GM19438 (cell line): ENCODE data around the gene C10orf53.
A peak's percentile ranks its signal among the peaks of the same experiment; 100 is the strongest.

Source experiments
- ATAC-seq: cut with Tn5 transposase; IDR thresholded peaks from one replicate; pipeline ENCODE4 v1.9.1; 2021; ENCODE audit warnings: low read depth; ENCODE audit not compliant: unreplicated experiment

C10orf53 gene, protein sequence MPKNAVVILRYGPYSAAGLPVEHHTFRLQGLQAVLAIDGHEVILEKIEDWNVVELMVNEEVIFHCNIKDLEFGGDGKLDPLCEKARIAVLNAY

DNA sequence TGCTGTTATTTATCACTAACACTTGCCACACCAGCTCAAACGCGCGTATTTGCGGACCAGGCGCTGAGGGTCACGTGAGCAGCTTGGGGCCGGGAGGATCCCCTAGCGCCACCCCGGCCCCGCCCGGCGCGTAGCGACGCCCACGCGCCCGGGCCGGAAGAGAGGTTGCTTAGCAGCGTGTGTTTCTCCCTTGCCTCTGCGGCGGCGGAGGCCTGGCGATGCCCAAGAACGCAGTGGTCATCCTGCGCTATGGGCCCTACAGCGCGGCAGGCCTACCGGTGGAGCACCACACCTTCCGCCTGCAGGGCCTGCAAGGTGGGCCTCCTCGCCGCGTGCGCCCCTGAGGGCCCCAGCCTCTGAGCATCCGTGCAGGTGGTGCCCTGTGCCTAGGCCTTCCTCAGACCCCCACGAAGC lies at the start of gene C10orf53:
Gene C10orf53, plus strand, starts transcription at position 172 of the 414 bp plus-strand sequence. Its CDS starts 47 bp downstream, at position 219.
- peak; percentile 75 for ATAC-seq

DNA sequence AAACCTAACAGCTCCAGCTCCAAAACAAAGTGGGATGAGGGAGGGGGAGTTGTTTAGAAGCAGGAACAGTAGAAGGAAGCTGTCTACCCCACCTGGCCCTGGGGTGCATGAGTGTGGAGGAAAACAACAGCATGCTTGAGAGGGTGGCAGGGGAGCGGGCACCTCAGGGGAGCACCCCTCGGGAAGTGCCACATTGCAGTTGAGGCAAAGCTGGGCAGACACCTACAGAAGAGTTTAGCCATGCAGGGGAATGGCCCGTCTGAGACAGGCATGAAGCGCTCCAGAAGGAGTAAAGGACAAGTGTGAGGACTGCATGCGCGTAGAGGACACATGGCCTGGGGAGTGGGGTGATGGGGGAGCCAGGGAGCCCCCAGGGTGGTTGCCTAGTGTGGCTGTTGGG lies 47.5 kb upstream of the C10orf53 start:
- ATAC-seq = no peak

DNA sequence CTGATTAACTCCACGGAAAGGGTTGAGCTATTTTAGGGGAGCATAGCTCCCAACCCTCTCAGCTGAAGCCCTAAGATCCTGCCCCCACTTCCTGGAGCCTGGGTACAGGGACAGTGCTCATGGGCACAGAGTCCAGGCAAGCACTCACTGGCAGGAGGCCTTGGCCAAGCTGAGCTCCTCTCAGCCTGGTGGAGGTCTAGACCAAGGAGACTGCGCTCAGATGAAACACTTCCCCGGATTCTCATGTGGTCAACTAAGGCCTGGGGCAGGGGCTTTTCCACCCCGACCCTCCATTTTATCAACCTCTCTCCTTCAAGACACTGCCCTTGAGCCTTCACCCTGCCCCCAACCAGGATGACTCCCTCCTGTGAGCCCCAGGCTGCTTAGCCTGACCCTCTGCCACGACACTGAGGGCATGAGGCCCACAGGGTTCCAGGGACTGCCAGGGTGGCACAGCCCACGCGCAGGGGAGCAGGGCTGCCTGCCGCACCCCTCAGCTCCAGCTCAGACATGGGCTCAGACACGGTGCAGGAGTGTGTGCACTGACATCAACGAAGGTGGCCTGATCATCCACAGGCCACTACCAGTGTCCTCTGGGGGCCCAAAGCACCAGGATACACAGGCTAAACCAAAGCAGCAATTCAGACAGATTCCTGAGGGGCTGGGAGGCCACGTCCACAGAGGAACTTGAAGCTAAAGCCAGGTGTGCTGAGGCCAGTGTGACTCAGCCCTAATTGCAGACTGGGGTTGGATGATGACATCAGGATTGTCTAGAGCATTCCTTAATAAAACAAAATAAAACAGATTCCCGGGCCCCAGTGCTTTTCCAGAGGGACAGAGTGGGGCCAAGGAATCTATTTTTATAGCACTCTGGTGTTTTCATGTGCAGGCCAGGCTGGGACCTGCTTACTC lies 46.8 kb upstream of the C10orf53 start:
- ATAC-seq = no peak

DNA sequence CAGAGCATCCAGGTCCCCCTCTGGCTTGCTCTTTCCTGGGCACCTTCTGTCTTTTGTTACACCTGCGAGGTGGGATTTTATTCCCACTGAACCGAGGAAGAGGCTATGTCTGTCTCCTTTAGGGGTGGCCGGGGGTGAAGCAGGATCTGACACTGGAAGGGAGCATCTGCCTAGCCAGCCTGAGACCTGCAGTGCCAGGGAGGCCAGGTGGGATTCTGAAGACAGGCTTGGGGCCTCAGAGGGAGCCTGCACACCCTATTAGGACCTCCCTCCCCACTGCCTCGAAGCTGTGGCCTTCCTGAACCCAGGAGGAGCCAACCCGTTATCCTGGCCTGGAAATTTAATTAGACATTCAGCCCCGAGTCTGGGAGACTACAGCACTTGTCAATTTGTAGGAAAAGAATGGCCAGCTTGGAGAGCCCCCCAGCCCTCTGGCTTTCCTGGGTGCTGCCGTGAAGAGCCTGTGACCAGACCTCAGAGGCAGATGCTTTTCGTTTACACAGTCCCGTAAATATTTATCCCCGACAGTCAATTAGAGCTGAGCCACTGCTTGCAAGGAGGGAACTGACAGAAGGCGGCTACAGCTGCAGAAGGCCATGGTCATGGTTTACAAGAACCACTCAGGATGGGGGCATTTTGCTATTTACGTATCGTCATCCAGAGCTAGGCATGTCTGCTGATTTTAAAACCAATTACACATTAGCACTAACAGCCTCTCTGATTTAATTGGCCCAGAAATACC lies 46.0 kb upstream of the C10orf53 start:
- no peak for ATAC-seq

DNA sequence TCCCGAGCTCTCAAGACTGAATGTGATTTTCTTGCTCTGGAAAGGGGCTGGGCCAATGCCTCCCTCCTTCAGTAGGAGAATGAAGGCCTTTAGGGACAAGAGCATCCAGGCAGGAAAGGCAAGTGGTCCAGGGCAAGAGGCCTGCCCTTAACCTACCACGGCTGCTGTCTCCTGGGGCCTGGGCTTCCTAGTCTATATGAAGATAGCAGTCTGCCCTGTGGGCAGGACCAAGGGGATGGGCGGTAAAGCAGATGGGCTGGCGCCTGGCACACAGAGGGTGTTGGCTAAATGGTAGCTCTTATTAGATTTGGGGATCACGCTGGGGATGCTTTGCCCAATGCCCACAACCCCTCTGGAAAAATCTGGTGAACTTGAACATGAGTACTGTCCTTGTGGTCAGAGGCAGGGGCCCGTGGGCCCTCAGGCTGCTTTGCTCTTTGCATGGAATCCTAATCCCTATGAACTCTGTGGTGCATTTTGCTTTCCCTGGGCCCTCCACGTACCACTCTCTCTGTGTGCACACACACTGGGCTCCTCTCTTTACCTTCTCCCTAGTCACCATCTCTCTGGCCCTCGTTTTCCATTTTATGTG lies 45.3 kb upstream of the C10orf53 start:
- no peak for ATAC-seq

DNA sequence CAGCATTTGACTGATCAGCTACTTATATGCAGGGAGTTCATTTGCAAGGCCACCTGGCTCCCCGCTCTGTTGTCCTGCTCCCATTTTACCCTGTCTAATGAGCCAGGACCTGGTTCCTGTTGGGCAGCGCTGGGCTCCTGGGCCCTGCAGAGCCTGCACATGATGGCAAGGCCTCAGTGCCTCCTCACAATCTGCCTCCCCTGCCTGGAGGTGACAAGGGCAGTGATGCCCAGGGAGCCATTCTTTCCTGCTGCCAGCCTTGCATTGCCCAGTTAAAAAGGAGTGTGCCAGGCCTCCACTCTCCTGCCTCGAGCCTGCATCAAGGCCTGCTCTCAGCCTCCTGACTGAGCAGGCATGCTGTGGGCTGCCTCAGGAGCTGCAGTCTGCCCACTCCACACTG lies 37.1 kb upstream of the C10orf53 start:
- no peak for ATAC-seq

DNA sequence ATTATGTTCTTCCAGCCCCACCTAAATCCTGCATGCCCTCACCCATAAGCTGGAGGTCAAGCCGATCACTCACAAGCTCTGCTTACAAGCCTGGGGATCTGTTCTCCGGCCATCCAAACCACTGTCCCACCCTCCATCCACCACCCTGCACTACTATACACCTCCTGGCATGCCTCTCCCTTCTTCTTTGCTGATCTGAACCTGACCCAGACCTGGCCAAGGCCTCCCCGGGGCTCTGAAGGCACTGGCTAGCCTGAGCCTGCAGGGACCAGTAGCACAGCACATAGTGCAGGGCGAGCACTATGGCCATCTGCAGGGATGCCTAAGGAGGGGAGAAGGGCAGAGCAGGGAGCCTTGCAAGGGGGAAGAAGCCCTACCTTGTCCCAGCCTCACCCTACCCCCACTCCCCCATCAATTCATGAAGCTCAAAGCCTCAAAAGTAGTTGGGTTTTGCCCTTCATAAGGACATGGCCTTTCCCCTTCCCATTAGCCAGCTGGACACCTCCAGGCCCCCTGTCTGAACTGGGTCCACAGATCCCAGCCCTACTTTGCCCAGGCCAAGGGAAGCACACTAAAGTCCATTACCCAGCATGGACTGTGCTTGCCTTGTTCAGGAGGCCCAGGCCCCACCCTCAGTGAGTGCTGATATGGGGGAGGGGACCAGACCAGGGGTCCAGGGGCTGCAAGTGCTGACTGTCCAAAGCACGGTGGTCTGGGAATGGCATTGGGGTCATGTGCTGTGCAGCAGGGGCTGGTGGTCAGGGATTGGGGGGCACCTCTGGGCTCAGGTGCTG lies 36.0 kb upstream of the C10orf53 start:
- no peak for ATAC-seq

DNA sequence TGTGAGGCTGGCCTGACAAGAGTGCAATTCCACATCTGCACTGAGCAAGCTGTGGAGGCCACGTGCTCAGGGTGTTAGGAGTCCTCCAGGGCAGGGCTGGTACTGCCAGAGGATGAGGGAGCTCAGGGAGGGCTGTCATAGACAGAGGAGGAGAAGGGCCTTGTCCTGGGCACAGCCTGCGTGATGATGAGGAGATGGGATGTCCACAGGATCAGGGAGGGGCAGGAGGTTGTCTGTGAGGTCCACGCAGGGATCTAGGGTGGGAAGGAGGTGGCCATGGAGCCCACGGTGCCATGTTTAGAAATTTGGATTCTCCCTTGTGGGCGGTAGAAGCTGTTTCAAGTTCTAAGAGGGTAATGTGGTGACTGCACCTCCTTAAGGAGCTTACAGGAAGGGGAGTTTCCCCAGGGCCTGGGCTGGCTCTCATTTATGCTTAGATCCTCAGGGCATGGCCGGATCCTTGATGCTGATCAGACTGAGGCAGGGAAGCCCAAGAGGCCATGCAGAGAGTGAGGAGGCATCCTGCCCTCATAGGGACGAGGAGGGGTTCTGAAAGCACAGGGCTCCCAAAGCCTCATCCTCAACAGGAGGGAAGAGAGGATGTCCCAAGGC lies 35.3 kb upstream of the C10orf53 start:
- ATAC-seq = no peak

DNA sequence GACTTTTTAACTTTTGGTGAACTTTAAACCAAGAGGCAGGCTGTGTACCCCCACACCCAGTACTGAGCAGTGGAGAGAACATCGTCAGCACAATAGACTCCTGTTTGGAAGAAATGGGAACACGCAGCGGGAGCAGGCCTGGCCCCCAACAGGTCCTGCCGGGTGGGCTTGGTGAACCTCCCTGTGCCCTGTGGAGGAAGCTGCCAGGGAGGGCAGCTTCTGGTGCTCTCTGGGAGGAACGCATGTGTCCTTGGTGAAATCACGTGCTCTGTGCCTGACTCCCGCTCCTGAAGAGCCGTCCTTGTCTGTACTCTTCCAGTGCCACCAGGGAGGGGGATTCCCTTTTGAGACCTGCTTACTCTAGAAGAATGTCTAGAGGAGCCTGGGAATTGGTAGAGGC lies 34.0 kb upstream of the C10orf53 start:
- ATAC-seq = no peak

DNA sequence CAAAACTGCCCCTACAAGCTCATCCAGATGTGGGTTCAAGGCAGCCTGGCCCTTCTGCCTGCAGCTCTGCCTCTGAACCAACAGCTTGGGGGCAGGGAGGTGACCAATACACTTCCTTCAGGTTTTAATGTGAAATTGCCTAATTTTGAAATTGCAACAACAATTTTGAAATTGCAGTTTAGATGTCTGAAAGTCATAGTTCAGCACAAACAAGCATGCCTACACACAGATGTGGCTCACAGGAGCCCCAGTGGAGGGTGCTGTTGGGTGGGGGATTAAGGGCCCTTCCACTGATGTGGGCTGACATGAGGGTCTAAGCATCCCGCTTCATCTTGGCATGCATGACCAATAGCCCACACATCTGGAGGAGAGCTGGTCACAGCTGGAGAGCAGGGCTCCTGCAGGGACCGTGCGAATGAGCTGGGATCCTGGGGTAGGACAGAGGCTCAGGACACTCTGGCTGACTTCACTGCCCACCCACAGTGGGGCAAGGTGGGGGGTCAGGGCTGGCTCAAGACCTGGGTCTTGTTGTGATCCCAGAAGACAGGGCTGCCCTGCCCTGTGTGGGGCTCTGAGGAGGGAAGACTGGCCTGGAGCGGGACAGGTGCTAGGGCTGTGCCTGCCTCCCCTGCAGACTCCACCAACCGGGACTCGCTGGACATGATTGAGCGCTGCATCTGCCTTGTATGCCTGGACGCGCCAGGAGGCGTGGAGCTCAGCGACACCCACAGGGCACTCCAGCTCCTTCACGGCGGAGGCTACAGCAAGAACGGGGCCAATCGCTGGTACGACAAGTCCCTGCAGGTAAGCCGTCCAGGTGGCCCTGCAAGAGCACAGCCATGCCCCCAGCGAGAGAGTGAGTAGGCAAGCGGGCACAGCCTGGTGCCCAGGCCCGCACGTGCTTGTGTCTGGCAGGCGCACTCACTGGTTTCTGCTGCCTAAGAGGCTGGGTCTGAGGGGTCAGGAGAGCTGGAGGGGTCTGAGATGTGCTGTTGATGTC lies 33.3 kb upstream of the C10orf53 start:
- ATAC-seq = no peak

DNA sequence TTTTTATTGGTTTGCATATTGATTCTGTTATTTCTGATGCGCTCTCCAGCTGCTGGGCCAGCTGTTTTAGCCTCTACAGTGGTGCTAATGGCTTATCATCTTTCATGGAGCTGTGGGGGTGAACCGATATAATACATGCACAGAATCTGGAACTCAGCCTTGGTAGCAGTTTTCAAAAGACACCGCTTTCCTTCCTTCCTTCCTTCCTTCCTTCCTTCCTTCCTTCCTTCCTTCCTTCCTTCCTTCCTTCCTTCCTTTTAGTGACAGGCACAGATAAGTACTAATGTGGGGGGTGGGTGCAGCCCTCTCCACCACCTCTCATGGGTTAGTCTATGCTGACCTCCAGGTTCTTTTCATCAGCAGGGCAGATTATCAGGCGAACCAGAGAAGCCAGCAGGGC lies 31.9 kb upstream of the C10orf53 start:
- no peak for ATAC-seq

DNA sequence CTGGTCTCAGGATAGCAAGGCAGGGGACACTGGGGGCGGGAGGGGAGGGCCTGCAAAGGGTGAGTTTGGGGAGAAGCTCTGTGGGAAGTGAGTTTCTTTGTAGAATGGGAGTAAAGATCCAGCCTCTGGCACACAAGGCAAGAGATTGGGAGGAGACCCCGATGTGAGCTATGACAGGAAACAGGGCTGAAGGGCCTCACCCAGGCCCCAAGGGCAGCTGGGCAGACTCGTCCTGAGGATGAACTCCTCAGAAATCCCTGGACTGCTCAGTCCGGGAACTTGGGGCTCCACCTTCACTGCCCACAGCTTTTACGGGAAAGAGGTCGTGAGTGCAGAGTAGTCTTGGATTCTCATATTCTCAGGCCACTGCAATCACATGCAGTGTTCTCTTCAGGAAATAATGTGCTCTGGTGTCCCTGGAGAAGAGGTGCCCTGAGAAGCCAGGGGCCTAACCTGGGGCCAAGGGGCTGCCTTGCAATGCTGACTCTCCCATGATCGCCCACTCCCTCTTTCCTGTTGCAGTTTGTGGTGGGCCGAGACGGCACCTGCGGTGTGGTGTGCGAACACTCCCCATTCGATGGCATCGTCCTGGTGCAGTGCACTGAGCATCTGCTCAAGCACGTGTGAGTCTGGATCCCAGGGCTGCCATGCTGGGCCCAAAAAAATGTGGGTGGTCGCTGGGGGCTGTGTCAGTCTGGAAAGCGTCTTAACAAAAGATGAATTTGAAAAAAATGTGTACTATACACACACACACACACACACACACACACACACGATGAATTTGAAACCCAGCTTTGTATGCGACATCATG lies 31.3 kb upstream of the C10orf53 start:
- no peak for ATAC-seq

DNA sequence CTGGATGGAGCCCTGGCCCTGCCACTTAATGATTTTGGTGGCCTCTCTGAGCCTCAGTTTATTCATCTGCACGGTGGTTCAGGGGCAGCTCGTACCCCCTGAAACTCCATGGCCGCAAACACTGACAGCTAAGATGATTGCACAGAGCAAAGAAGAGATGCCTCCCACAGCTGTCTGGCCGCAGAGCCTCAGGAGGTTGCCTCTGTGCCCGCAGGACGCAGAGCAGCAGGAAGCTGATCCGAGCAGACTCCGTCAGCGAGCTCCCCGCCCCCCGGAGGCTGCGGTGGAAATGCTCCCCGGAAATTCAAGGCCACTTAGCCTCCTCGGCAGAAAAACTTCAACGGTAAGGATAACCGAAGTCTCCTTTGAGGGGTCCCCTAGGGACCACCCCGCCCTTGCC lies 30.2 kb upstream of the C10orf53 start:
- ATAC-seq = no peak

DNA sequence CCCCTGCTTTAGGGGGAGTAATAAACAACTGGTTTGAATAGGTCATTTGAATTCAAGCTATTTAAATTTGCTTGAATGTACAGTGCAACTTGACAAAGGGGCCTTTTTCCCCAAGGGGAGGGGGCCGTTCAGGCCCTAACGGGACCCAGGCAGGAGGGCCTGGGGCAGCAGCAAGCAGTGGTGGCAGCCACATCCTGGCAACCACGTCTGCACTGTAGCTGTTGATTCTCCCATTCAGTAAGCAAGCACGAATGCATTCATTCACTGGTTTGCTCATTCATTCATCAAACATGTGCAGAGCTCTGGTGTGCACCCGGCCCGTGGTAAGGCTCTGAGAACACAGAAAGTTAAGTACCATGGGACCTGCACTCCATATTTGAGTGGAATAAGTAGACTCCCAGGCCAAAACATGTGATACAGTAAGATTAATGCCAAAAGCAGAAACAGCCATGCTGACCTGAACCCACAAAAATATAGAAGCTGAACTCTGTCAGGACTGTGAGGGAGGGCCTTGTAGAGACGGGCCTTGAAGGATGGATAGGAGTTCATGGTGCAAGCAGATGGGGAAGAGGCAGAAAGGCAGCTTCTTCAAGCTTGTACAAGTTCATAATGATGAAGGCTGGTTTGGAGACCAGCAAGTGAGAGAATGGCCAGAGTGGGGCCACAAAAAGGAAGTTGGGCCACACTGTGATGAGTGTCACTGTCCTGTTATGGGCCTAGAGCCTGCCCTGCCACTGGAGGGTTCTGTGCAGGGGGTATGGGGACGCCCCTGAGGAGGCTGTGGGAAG lies 29.3 kb upstream of the C10orf53 start:
- no peak for ATAC-seq

DNA sequence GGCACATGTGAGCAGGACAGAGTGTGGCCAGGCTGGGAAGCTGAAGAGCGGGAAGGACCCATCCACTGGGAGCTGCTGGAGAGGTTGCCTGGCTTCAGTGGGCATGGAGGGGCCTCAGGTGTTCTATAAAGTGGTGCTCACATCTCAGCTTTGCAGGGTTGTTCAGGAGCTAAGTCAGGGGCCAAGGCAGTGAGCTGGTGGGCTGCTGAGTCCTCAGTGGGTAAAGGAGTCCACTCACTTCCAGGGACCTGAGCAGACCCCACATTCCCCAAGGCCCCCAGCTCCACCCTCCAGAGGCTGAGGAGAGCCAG lies 28.8 kb upstream of the C10orf53 start:
- no peak for ATAC-seq

DNA sequence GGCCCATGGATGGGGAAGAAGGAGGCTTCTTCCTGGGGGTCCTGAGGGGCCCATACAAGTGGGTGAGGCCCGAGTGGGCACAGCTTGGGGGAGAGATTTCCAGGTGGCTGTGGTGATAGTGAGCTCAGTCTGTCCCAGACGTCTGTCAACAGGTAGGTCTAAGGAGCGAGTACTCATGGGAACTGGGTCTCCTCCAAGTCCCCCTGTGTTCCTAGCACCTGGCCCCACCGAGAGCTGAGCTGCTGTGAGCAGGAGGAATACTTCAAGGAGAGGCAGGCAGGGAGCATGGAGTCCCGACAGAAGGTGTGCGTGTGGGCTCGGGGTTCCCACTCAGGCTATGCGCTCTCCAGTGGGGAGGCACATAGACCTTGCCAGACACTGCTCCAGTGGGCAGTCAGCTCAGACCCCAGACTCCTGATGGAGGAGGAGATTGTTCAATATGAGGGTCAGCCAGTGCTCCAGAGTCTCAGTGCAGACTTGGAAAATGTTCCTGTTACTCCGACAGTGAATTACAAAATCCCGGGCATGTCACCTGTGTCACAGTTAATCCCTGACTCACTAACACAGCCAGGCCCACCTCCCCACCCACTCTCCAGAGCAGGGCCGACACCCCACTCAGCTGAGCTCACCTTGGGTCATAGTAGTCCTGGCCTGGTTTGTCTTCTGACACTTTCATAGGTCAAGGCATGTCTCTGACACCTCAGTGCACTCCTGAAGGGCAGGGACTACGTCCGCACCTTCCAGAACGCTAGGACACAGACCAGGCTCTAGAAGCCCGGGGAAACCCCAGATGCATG lies 28.2 kb upstream of the C10orf53 start:
- ATAC-seq = no peak

DNA sequence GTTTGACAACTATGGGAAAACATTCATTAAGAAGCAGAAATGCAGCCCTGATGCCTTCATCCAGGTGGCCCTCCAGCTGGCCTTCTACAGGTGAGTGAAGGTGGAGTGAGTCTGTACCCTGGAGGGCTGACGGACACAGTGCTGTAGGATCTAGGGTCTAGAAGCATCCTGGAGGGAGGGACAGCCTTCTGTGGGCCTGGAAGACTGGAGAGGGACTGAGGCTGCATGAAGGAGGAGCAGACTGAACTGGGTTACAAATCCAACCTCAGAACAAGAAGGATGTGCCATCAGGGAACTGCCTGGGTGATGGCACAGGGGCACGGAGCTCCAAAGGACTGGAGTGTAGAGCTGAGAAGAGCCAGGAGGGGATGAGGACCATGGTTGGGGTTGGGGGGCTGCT lies 27.5 kb upstream of the C10orf53 start:
- no peak for ATAC-seq
